ENCODE data around the gene C1orf94. TPM values are rescaled to one million over a fixed set of nuclear protein-coding genes. Genes with fewer than 3 reads are reported as not detected.

C1orf94 gene
- total and polyA plus RNA-seq, 5 donors from 2014 or later: not detected

DNA sequence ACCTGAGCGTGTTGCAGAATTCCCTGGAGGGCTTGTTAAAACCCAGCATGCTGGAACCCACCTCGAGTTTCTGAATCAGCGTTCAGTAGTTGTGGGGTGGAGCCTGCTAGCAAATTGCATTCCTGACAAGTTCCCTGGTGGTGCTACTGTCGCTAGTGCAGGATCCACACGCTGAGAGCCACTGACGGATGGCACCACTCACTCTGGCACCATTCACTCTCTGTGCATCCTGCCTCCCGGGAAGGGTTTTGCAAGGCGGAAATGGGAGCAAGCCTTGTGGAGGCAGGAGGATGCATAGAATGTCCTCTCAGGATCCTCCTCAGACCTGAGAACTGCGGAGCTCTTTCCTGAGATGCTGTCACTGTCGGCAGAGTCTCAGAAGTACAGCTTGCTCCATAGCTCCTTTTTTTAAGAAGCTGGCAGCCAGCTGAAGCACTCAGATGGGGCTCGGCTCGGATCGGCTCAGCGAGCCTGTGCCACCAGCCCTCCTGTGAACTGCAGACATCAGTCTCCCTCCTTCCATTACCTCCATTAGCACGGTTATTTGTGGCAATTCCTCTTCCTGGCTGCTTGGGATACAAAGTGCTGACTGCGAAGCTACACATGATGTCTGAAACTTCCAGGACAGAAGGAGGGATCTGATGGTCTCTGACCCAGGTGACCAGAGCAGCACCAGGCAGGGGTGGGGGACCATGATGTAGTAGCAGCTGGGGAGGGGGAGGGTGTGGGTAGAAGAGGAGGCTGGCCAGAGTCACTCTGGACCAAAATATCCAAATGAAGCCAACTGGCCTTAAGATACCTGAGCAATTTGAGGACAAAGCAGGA, 89.6 kb downstream of the C1orf94 start:
- Mint-ChIP-seq H3K27me3 (peaks cover 6% of the 10 kb centered on the region), H3K4me1 (no peaks in the 10 kb centered on the region), H3K27ac (no peak overlapping the region), H3K9me3 (peaks cover 0 to 4% (median 0%) of the 10 kb centered on the region in 7 donors), H3K36me3 (no peaks in the 10 kb centered on the region), H3K4me3 (no peak overlapping the region)
- H3K4me3 ChIP-seq (ENCODE audit: low read depth, low read length): no peak overlapping the region
- H3K27ac ChIP-seq (ENCODE audit: insufficient read depth, low read length, poor library complexity, severe bottlenecking): no peak overlapping the region
- H3K36me3 ChIP-seq (ENCODE audit: control insufficient read depth, insufficient read depth, low read length): no peaks in the 10 kb centered on the region
- no peaks in the 10 kb centered on the region for H3K9me3 ChIP-seq (ENCODE audit: control insufficient read depth in 2 of 2, low read length in 2 of 2)
- no peak for ATAC-seq (ENCODE audit: low read depth in 2 of 2)
- no peaks in the 10 kb centered on the region for H3K4me1 ChIP-seq (ENCODE audit: control insufficient read depth, insufficient read depth, low read length, poor library complexity, severe bottlenecking)
- H3K27me3 ChIP-seq (ENCODE audit: control insufficient read depth, insufficient read depth, low read length): no peaks in the 10 kb centered on the region
- DNase-seq: no peak

DNA sequence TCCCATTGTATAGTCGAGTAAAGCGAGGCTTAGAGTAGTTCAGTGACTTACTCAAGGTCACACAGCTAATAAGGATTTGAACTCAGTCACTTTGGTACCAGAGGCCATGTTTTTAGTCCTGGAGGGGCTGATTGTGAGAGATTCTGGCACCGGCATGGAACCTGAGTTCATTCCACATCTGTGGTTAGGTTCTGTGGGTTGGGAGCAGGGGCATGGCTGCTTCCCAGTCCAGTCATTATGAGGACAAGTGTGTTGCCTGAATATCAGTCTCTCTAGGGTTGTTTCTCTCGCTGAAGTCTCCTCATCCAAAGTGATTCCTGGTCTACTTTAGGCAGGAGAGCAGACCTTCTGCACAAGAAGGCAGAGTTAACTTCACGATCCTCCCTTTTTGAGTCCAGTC, 90.6 kb downstream of the C1orf94 start:
- no peak overlapping the region for H3K4me3 Mint-ChIP-seq
- no peak for ATAC-seq (ENCODE audit: low read depth in 2 of 2)
- Histone ChIP-seq H3K27me3 (ENCODE audit: control insufficient read depth, insufficient read depth, low read length) (no peaks in the 10 kb centered on the region), H3K9me3 (ENCODE audit: control insufficient read depth in 2 of 2, low read length in 2 of 2) (no peaks in the 10 kb centered on the region), H3K4me1 (ENCODE audit: control insufficient read depth, insufficient read depth, low read length, poor library complexity, severe bottlenecking) (no peaks in the 10 kb centered on the region), H3K4me3 (ENCODE audit: low read depth, low read length) (no peak overlapping the region), H3K36me3 (ENCODE audit: control insufficient read depth, insufficient read depth, low read length) (no peaks in the 10 kb centered on the region), H3K27ac (ENCODE audit: insufficient read depth, low read length, poor library complexity, severe bottlenecking) (no peak overlapping the region)
- H3K4me1 Mint-ChIP-seq: no peaks in the 10 kb centered on the region
- H3K36me3 Mint-ChIP-seq: no peaks in the 10 kb centered on the region
- DNase-seq: no peak
- peaks cover 0 to 5% (median 0%) of the 10 kb centered on the region in 7 donors for H3K9me3 Mint-ChIP-seq
- H3K27me3 Mint-ChIP-seq: peaks cover 4% of the 10 kb centered on the region
- H3K27ac Mint-ChIP-seq: no peak overlapping the region

GRCh38 chr1:34268311-34268954, 91.7 kb downstream of the C1orf94 start:
- no peaks in the 10 kb centered on the region for H3K4me1 Mint-ChIP-seq
- peaks cover 0 to 5% (median 0%) of the 10 kb centered on the region in 7 donors for H3K9me3 Mint-ChIP-seq
- H3K36me3 ChIP-seq (ENCODE audit: control insufficient read depth, insufficient read depth, low read length): no peaks in the 10 kb centered on the region
- H3K36me3 Mint-ChIP-seq: no peaks in the 10 kb centered on the region
- DNase-seq (no peak), ATAC-seq (ENCODE audit: low read depth in 2 of 2) (no peak)
- no peak overlapping the region for H3K4me3 Mint-ChIP-seq
- H3K27me3 ChIP-seq (ENCODE audit: control insufficient read depth, insufficient read depth, low read length): no peaks in the 10 kb centered on the region
- H3K27ac ChIP-seq (ENCODE audit: insufficient read depth, low read length, poor library complexity, severe bottlenecking): no peak overlapping the region
- H3K27ac Mint-ChIP-seq: no peak overlapping the region
- H3K9me3 ChIP-seq (ENCODE audit: control insufficient read depth in 2 of 2, low read length in 2 of 2): no peaks in the 10 kb centered on the region
- no peaks in the 10 kb centered on the region for H3K4me1 ChIP-seq (ENCODE audit: control insufficient read depth, insufficient read depth, low read length, poor library complexity, severe bottlenecking)
- H3K4me3 ChIP-seq (ENCODE audit: low read depth, low read length): no peak overlapping the region
- H3K27me3 Mint-ChIP-seq: peaks cover 4% of the 10 kb centered on the region

Other genes starting within 250 kb of the C1orf94 start
- gene CSMD2, start 11.7 kb upstream of the C1orf94 start, total RNA-seq: not detected
- not detected for gene CSMD2, start 11.7 kb upstream of the C1orf94 start, polyA plus RNA-seq